Small intestine (tissue), 4 donors: ENCODE data around the gene CD19. TPM values are rescaled to one million over a fixed set of nuclear protein-coding genes. Genes with fewer than 3 reads are reported as not detected.

Source experiments
- polyA plus RNA-seq, 4 donors: library from polyadenylated mRNA; stranded (reverse) in 3 of 4; unstranded in 1 of 4; fragments of 200-250 nt in 3 of 4; fragments of 120-200 nt in 1 of 4; gene quantifications; one replicate each; pipeline versions ENCODE4 v1.2.1 to v1.2.3, GENCODE V29; 2013
- donor health status: healthy with polysubstance abuse.
- donor health status: Bipolar disorder and iron deficiency.
- donor health status: healthy.

CD19 gene
- polyA plus RNA-seq, 4 donors = 0.81 to 2.4 (median 1.1) TPM; not detected in 1

Other genes starting within 250 kb of the CD19 start
- 100 to 1,000 TPM; 430 to 869 (median 564) TPM for gene EIF3C, start 220.5 kb upstream of the CD19 start, polyA plus RNA-seq
- 1 to 10 TPM in 1 of 4 donors, under 1 TPM in 1, not detected in 2; 0.10 to 3.6 TPM for gene NPIPB9, start 180.2 kb upstream of the CD19 start, polyA plus RNA-seq
- gene ATXN2L, start 109.0 kb upstream of the CD19 start, polyA plus RNA-seq = 100 to 1,000 TPM in 1 of 4 donors, 10 to 100 TPM in 3; 51.9 to 114 (median 65.1) TPM
- gene TUFM, start 85.6 kb upstream of the CD19 start, polyA plus RNA-seq = 100 to 1,000 TPM; 145 to 293 (median 212) TPM
- gene SH2B1, start 68.1 kb upstream of the CD19 start, polyA plus RNA-seq = 10 to 100 TPM; 26.2 to 76.0 (median 42.5) TPM
- gene ATP2A1, start 53.5 kb upstream of the CD19 start, polyA plus RNA-seq = 1 to 10 TPM in 3 of 4 donors, under 1 TPM in 1; 0.90 to 4.2 (median 3.0) TPM
- 10 to 100 TPM; 26.5 to 55.7 (median 29.8) TPM for gene RABEP2, start 6.7 kb upstream of the CD19 start, polyA plus RNA-seq
- 10 to 100 TPM; 16.5 to 53.0 (median 22.5) TPM for gene NFATC2IP, start 19.0 kb downstream of the CD19 start, polyA plus RNA-seq
- 10 to 100 TPM; 41.7 to 68.8 (median 59.1) TPM for gene SPNS1, start 42.8 kb downstream of the CD19 start, polyA plus RNA-seq
- 10 to 100 TPM in 3 of 4 donors, 1 to 10 TPM in 1; 7.5 to 19.2 (median 12.1) TPM for gene LAT, start 53.1 kb downstream of the CD19 start, polyA plus RNA-seq